H1 (cell line): ENCODE measurements around the gene PHTF2. TPM values are rescaled to one million over a fixed set of nuclear protein-coding genes. Genes with fewer than 3 reads are reported as not detected.

Experiments
- CTCF ChIA-PET: fragments of 300-600 bp; sonication (Branson Sonifier 250); formaldehyde crosslinking; loops from one replicate; lab custom pipeline; 2021; ENCODE audit not compliant: partially characterized antibody; lab: Charles Lee
- POLR2A ChIA-PET: fragments of 300-600 bp; sonication (Branson Sonifier 250); formaldehyde crosslinking; loops from one replicate; lab custom pipeline; 2021; ENCODE audit warnings: inconsistent platforms; ENCODE audit not compliant: partially characterized antibody; lab: Charles Lee
- DNase-seq, 2 experiments: peaks; one replicate each; pipeline versions ENCODE4 v3.0.0 to v3.0.0-alpha.2; 2010 to 2022; ENCODE audit warnings: low spot score in 2 of 2, low read depth in 1 of 2, mixed read lengths in 1 of 2
- FAIRE-seq: peaks from 2 replicates; lab custom pipeline; 2011; peaks lifted over from hg19 to GRCh38; lab: Jason Lieb, UNC
- H2AFZ ChIP-seq: 2 replicates; pipeline ENCODE4 v1.8.1; 2012; ENCODE audit warnings: low read length, inconsistent platforms
- H2AK5ac ChIP-seq: 2 replicates; pipeline ENCODE4 v1.6.1; 2013; ENCODE audit warnings: low read depth, low read length
- H2BK120ac ChIP-seq: replicated peaks from 2 replicates; pipeline ENCODE3; 2013; ENCODE audit warnings: low read depth, low read length, inconsistent platforms
- H2BK12ac ChIP-seq: 2 replicates; pipeline ENCODE4 v1.6.1; 2013; ENCODE audit warnings: low read depth, low read length
- H2BK15ac ChIP-seq: 2 replicates; pipeline ENCODE4 v1.6.1; 2013; ENCODE audit warnings: low read length
- H2BK20ac ChIP-seq: 2 replicates; pipeline ENCODE4 v1.6.1; 2013; ENCODE audit warnings: low read length
- H2BK5ac ChIP-seq: 2 replicates; pipeline ENCODE4 v1.6.1; 2013; ENCODE audit warnings: low read depth, low read length
- H3K14ac ChIP-seq: 2 replicates; pipeline ENCODE4 v1.6.1; 2013; ENCODE audit warnings: inconsistent platforms; ENCODE audit not compliant: insufficient read length
- H3K18ac ChIP-seq: 2 replicates; pipeline ENCODE4 v1.6.1; 2013; ENCODE audit warnings: low read length; ENCODE audit errors: extremely low read depth
- H3K23ac ChIP-seq: 2 replicates; pipeline ENCODE4 v1.6.1; 2013; ENCODE audit warnings: inconsistent platforms; ENCODE audit not compliant: insufficient read length
- H3K23me2 ChIP-seq: 2 replicates; pipeline ENCODE4 v1.6.1; 2013; ENCODE audit warnings: low read depth, low read length
- H3K27ac ChIP-seq: 2 replicates; pipeline ENCODE4 v1.6.1; 2011; ENCODE audit warnings: low read depth, low read length, inconsistent platforms
- H3K27me3 ChIP-seq, 4 experiments: replicated peaks in 1 of 4; 1 replicate in 1 of 4; 2 replicates in 3 of 4; pipeline versions ENCODE4 v1.6.1 to v1.8.1; 2011 to 2013; ENCODE audit warnings: low read length in 3 of 4, mild to moderate bottlenecking in 3 of 4, inconsistent platforms in 2 of 4, mixed read lengths in 2 of 4, moderate library complexity in 1 of 4; ENCODE audit not compliant: control insufficient read depth in 3 of 4, insufficient read depth in 3 of 4; ENCODE audit errors: extremely low read depth in 1 of 4
- H3K36me3 ChIP-seq, 4 experiments: 2 replicates each; pipeline versions ENCODE4 v1.6.1 to v1.8.1; 2011 to 2013; ENCODE audit warnings: mild to moderate bottlenecking in 4 of 4, low read length in 3 of 4, moderate library complexity in 2 of 4, control low read depth in 1 of 4, inconsistent platforms in 1 of 4; ENCODE audit not compliant: insufficient read depth in 4 of 4, control insufficient read depth in 2 of 4
- H3K4ac ChIP-seq: replicated peaks from 2 replicates; pipeline ENCODE3; 2013; ENCODE audit warnings: low read length, low read depth, mixed read lengths, inconsistent platforms; ENCODE audit not compliant: insufficient read length
- H3K4me1 ChIP-seq, 4 experiments: replicated peaks in 1 of 4; 1 replicate in 1 of 4; 2 replicates in 3 of 4; pipeline versions ENCODE4 v1.6.1 to v1.8.1; 2011 to 2013; ENCODE audit warnings: low read length in 3 of 4, inconsistent platforms in 2 of 4, mixed read lengths in 1 of 4; ENCODE audit not compliant: insufficient read depth in 4 of 4, control insufficient read depth in 3 of 4
- H3K4me2 ChIP-seq, 2 experiments: 2 replicates each; pipeline versions ENCODE4 v1.6.1 to v1.8.1; 2011 to 2013; ENCODE audit warnings: low read depth in 2 of 2, low read length in 2 of 2, control low read depth in 1 of 2, inconsistent platforms in 1 of 2, mild to moderate bottlenecking in 1 of 2; ENCODE audit not compliant: insufficient read depth in 1 of 2
- H3K4me3 ChIP-seq, 4 experiments: fragments of 200-600, 300-600 bp in 1 of 4; sonication (generic), shearing (Covaris generic), sonication (Bioruptor Twin) in 1 of 4; 2 replicates each; pipeline versions ENCODE4 v1.5.1 to v1.8.1; 2011 to 2016; ENCODE audit warnings: low read length in 4 of 4, low read depth in 3 of 4, control low read depth in 2 of 4, inconsistent platforms in 2 of 4, mild to moderate bottlenecking in 2 of 4, mixed read lengths in 1 of 4, moderate library complexity in 1 of 4; ENCODE audit not compliant: insufficient read depth in 2 of 4; ENCODE audit errors: extremely low read depth in 1 of 4
- H3K56ac ChIP-seq: replicated peaks from 2 replicates; pipeline ENCODE3; 2013; ENCODE audit warnings: low read depth, mild to moderate bottlenecking, mixed read lengths, low read length, inconsistent platforms; ENCODE audit not compliant: insufficient read length
- H3K79me1 ChIP-seq: 2 replicates; pipeline ENCODE4 v1.6.1; 2013; ENCODE audit warnings: low read depth, low read length, control low read depth
- H3K79me2 ChIP-seq, 2 experiments: 2 replicates each; pipeline versions ENCODE4 v1.6.1 to v1.8.1; 2012 to 2013; ENCODE audit warnings: low read length in 2 of 2, mild to moderate bottlenecking in 2 of 2, inconsistent platforms in 1 of 2; ENCODE audit not compliant: insufficient read depth in 2 of 2, control insufficient read depth in 1 of 2
- H3K9ac ChIP-seq, 4 experiments: replicated peaks in 1 of 4; 1 replicate in 1 of 4; 2 replicates in 3 of 4; pipeline versions ENCODE4 v1.6.1 to v1.8.1; 2011 to 2013; ENCODE audit warnings: low read depth in 3 of 4, low read length in 3 of 4, control low read depth in 2 of 4, mild to moderate bottlenecking in 2 of 4, moderate library complexity in 2 of 4, inconsistent platforms in 1 of 4; ENCODE audit errors: extremely low read depth in 1 of 4
- H3K9me3 ChIP-seq, 2 experiments: 2 replicates each; pipeline versions ENCODE4 v1.6.1 to v1.8.1; 2012 to 2013; ENCODE audit warnings: mild to moderate bottlenecking in 2 of 2, moderate library complexity in 2 of 2, control low read depth in 1 of 2, inconsistent platforms in 1 of 2, low read depth in 1 of 2, low read length in 1 of 2, mixed read lengths in 1 of 2; ENCODE audit not compliant: insufficient read depth in 2 of 2
- H4K20me1 ChIP-seq, 2 experiments: replicated peaks in 1 of 2; 2 replicates each; pipeline versions ENCODE3 to v1.8.1; 2011 to 2013; ENCODE audit warnings: inconsistent platforms in 2 of 2, low read length in 2 of 2, mild to moderate bottlenecking in 1 of 2; ENCODE audit not compliant: insufficient read depth in 2 of 2, control insufficient read depth in 1 of 2
- H4K5ac ChIP-seq: 2 replicates; pipeline ENCODE4 v1.6.1; 2013; ENCODE audit warnings: low read length, low read depth, mixed read lengths, inconsistent platforms; ENCODE audit not compliant: insufficient read length
- H4K8ac ChIP-seq: 2 replicates; pipeline ENCODE4 v1.8.0; 2013; ENCODE audit warnings: mild to moderate bottlenecking, moderate library complexity, low read length, inconsistent platforms; ENCODE audit not compliant: insufficient read depth; ENCODE audit errors: extremely low read depth
- H4K91ac ChIP-seq: replicated peaks from 2 replicates; pipeline ENCODE3; 2013; ENCODE audit warnings: low read length, mixed read lengths, inconsistent platforms; ENCODE audit not compliant: insufficient read length
- BCL11A ChIP-seq, 2 experiments: IDR thresholded peaks; one replicate each; pipeline ENCODE4 v1.6.1; 2011; ENCODE audit warnings: low read depth in 2 of 2, low read length in 2 of 2, mild to moderate bottlenecking in 2 of 2
- SP2 ChIP-seq: IDR thresholded peaks from 2 replicates; pipeline ENCODE4 v1.6.1; 2012; ENCODE audit warnings: mild to moderate bottlenecking, low read length, inconsistent platforms
- WGBS, 2 experiments: shearing (Covaris generic) in 1 of 2; methylation state at CpG; one replicate each; pipeline versions ENCODE4 v1.1.6 to v1.1.7; 2013 to 2015; ENCODE audit warnings: low lambda C conversion rate in 2 of 2, mixed read lengths in 2 of 2, inconsistent platforms in 1 of 2, low coverage in 1 of 2, missing lambda C conversion rate in 1 of 2; ENCODE audit not compliant: insufficient replicate concordance in 2 of 2, insufficient coverage in 1 of 2, insufficient read length in 1 of 2; ENCODE audit errors: extremely low coverage in 1 of 2, missing lambda C conversion rate in 1 of 2; 5-methylcytosine and 5-hydroxymethylcytosine counted together
- polyA plus RNA-seq, 7 experiments: library from polyadenylated mRNA; depleted of rRNA in 3 of 7; stranded (reverse) in 5 of 7; unstranded in 2 of 7; fragments of >200 nt in 5 of 7; fragments of 200-250 nt in 2 of 7; gene quantifications; 1 replicate in 5 of 7; 2 replicates in 1 of 7; 4 replicates in 1 of 7; pipeline versions ENCODE4 v1.2.1 to v1.2.3, GENCODE V29; 2011 to 2013; ENCODE audit warnings: missing spikeins in 2 of 7, mixed read lengths in 2 of 7
- total RNA-seq: library from RNA; stranded (reverse); fragmentation: NEBNext Ultra II Directional; extraction: Animal tissue kit (Norgen Biotek cat#: 25700); gene quantifications from 2 replicates; pipeline ENCODE4 v1.2.1, GENCODE V29; 2021
- TF ChIP-seq, protein P1 (sequence below): IDR thresholded peaks from 2 replicates; pipeline ENCODE4 v1.6.1; 2012; ENCODE audit warnings: low read length, inconsistent platforms

The PHTF2 gene
- total and polyA plus RNA-seq, 2 of the 8 experiments (the other 6 are each of a cell fraction or from before 2014, with no cell fraction given) = 9.0 to 25.4 TPM

DNA sequence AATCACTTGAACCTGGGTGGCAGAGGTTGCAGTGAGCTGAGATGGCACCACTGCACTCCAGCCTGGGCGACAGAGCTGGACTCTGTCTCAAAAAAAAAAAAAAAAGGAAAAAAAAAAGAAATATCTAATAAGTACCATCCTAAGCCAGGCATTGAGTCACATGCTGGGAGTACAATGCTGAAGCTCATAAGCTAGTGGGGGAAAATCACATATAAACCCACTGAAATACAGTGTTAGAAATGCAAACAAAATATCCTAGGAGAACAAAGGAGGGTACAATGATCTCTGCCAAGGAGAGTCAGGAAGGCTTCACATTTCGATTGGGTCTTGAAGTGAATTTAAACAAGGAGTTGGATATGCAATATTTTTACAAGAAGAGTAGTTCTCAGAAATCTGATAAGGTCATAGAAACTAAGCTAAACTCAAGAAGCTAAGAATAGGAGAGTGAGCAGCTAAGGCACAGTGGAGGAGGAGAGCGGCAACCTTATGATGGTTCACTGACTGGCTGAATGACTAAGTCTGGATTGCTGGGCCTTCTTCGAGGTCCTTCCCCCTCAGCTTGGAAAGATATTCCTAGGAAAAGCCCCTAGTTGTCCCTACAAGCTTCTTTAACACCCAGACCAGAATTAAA is 115.5 kb downstream of the PHTF2 start:
- FAIRE-seq = no peak
- H3K9me3 ChIP-seq = no peaks in the 10 kb centered on the region
- no peaks in the 10 kb centered on the region for H4K20me1 ChIP-seq
- H4K8ac ChIP-seq = no peak overlapping the region
- H3K4me1 ChIP-seq = no peaks in the 10 kb centered on the region
- H3K79me1 ChIP-seq = no peaks in the 10 kb centered on the region
- no peak overlapping the region for H2BK15ac ChIP-seq
- no peak overlapping the region for H3K23ac ChIP-seq
- no peaks in the 10 kb centered on the region; a peak in 1 of 8 replicates for H3K36me3 ChIP-seq
- no peak overlapping the region for H3K4me3 ChIP-seq
- no peak overlapping the region for H4K5ac ChIP-seq
- no peak overlapping the region for H2BK120ac ChIP-seq
- no peak overlapping the region for H2BK12ac ChIP-seq
- H3K27me3 ChIP-seq = no peaks in the 10 kb centered on the region
- H3K4me2 ChIP-seq = no peak overlapping the region
- H2BK5ac ChIP-seq = no peak overlapping the region
- H2AK5ac ChIP-seq = no peak overlapping the region
- H3K79me2 ChIP-seq = no peaks in the 10 kb centered on the region
- no peak overlapping the region for H2AFZ ChIP-seq
- H3K4ac ChIP-seq = no peak overlapping the region
- POLR2A ChIA-PET = no interaction called here
- H4K91ac ChIP-seq = no peak overlapping the region
- no peak overlapping the region for H3K14ac ChIP-seq
- no peak overlapping the region for H3K9ac ChIP-seq
- H3K27ac ChIP-seq = no peak overlapping the region
- no peak overlapping the region for H3K56ac ChIP-seq
- CTCF ChIA-PET = interaction anchor here (0.6 to 1.3 kb wide), 7 partner anchors 10 to 261 kb away, joined by 3 to 5 read pairs (median 3); no protein-coding TSS in a partner anchor
- no peak overlapping the region for H3K18ac ChIP-seq
- H3K23me2 ChIP-seq = no peaks in the 10 kb centered on the region
- no peak overlapping the region for H2BK20ac ChIP-seq
- TF ChIP-seq, protein P1, sequence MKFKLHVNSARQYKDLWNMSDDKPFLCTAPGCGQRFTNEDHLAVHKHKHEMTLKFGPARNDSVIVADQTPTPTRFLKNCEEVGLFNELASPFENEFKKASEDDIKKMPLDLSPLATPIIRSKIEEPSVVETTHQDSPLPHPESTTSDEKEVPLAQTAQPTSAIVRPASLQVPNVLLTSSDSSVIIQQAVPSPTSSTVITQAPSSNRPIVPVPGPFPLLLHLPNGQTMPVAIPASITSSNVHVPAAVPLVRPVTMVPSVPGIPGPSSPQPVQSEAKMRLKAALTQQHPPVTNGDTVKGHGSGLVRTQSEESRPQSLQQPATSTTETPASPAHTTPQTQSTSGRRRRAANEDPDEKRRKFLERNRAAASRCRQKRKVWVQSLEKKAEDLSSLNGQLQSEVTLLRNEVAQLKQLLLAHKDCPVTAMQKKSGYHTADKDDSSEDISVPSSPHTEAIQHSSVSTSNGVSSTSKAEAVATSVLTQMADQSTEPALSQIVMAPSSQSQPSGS = no peak
- TF ChIP-seq BCL11A (IDR thresholded peaks at IDR 0.05; ENCODE audit: low read depth in 2 of 2, low read length in 2 of 2) (no peak), SP2 (no peak)
- TF ChIP-seq, all 59 proteins: peak for 0
- DNase-seq = no peak
- WGBS, 2 experiments = 92% methylated on average over 4 of the region's 4 CpGs; no CpG with 5 or more reads in 1 of the 2 experiments
